ENCODE results near the gene CHSY3.

The CHSY3 gene

GRCh38 chr5:130032807-130033206, 128.5 kb downstream of the CHSY3 start:
- DNase-seq, result peak; percentile 63

GRCh38 chr5:130034566-130035210, 130.4 kb downstream of the CHSY3 start:
- DNase-seq, result peak; percentile 76

GRCh38 chr5:130035388-130035787, 131.1 kb downstream of the CHSY3 start:
- DNase-seq, result peak; percentile 16

- no peak for DNase-seq
Measured at GRCh38 chr5:130037905-130038304, 133.6 kb downstream of the CHSY3 start.

GRCh38 chr5:130043834-130044233, 139.6 kb downstream of the CHSY3 start:
- no peak for DNase-seq

GRCh38 chr5:130045334-130045733, 141.1 kb downstream of the CHSY3 start:
- DNase-seq, result no peak

GRCh38 chr5:130050585-130050984, 146.3 kb downstream of the CHSY3 start:
- no peak for DNase-seq

GRCh38 chr5:130052752-130053151, 148.5 kb downstream of the CHSY3 start:
- no peak for DNase-seq

GRCh38 chr5:130055572-130055971, 151.3 kb downstream of the CHSY3 start:
- DNase-seq, result no peak

GRCh38 chr5:130061746-130062145, 157.5 kb downstream of the CHSY3 start:
- no peak for DNase-seq

GRCh38 chr5:130063603-130064002, 159.3 kb downstream of the CHSY3 start:
- DNase-seq, result no peak

- no peak for DNase-seq
Measured at GRCh38 chr5:130064484-130064883, 160.2 kb downstream of the CHSY3 start.

- no peak for DNase-seq
Measured at GRCh38 chr5:130065617-130066016, 161.4 kb downstream of the CHSY3 start.

- DNase-seq, result no peak
Measured at GRCh38 chr5:130066644-130067043, 162.4 kb downstream of the CHSY3 start.

GRCh38 chr5:130067364-130067763, 163.1 kb downstream of the CHSY3 start:
- DNase-seq, result no peak

GRCh38 chr5:130068101-130068500, 163.8 kb downstream of the CHSY3 start:
- DNase-seq, result no peak

- no peak for DNase-seq
Measured at GRCh38 chr5:130068988-130069387, 164.7 kb downstream of the CHSY3 start.

GRCh38 chr5:130074820-130075219, 170.6 kb downstream of the CHSY3 start:
- no peak for DNase-seq

GRCh38 chr5:130077007-130077406, 172.7 kb downstream of the CHSY3 start:
- DNase-seq, result no peak

GRCh38 chr5:130078661-130079060, 174.4 kb downstream of the CHSY3 start:
- no peak for DNase-seq

- DNase-seq, result no peak
Measured at GRCh38 chr5:130090569-130091270, 186.5 kb downstream of the CHSY3 start.

GRCh38 chr5:130092991-130093390, 188.7 kb downstream of the CHSY3 start:
- DNase-seq, result no peak

- DNase-seq, result no peak
Measured at GRCh38 chr5:130096483-130096882, 192.2 kb downstream of the CHSY3 start.

- no peak for DNase-seq
Measured at GRCh38 chr5:130099008-130099407, 194.7 kb downstream of the CHSY3 start.

- DNase-seq, result no peak
Measured at GRCh38 chr5:130102375-130102774, 198.1 kb downstream of the CHSY3 start.
